NCI-H2107 treated with DMSO at 0.1 percent for 48 hours (cell line): Measurements from ENCODE around the gene PRRG4.
"Not testable (repeated sequence)": the region's sequence is repeated elsewhere in the genome, so short reads cannot be mapped to it uniquely, and the experiment has no call there.

Experiments used
- DNase-seq: peaks from one replicate; lab custom pipeline; 2025; ENCODE audit not compliant: unreplicated experiment; lab: John Stamatoyannopoulos, UW

Gene PRRG4

GRCh38 chr11:32829680-32830412, at the start of gene PRRG4:
TSS of gene PRRG4 (plus strand) at chr11:32829927. CDS start at chr11:32830530, 603 bp downstream.
- peak; percentile 16 for DNase-seq

GRCh38 chr11:32780839-32781238, 48.9 kb upstream of the PRRG4 start:
- not testable (repeated sequence) for DNase-seq

- no peak for DNase-seq
Observed at GRCh38 chr11:32781721-32782120, 48.0 kb upstream of the PRRG4 start.

GRCh38 chr11:32785262-32785661, 44.5 kb upstream of the PRRG4 start:
- DNase-seq: no peak

GRCh38 chr11:32786811-32787210, 42.9 kb upstream of the PRRG4 start:
- DNase-seq: no peak

GRCh38 chr11:32790916-32791315, 38.8 kb upstream of the PRRG4 start:
- DNase-seq: no peak

GRCh38 chr11:32792111-32792947, 37.4 kb upstream of the PRRG4 start:
- no peak for DNase-seq

- DNase-seq: peak; percentile 65
Observed at GRCh38 chr11:32792948-32793475, 36.7 kb upstream of the PRRG4 start.

- DNase-seq: no peak
Observed at GRCh38 chr11:32794439-32794838, 35.3 kb upstream of the PRRG4 start, which contains the start of gene CCDC73. TSS of gene CCDC73 (minus strand) at chr11:32794662. CDS start at chr11:32760243, 34,419 bp downstream.

- no peak for DNase-seq
Observed at GRCh38 chr11:32796425-32796824, 33.3 kb upstream of the PRRG4 start.

- DNase-seq: peak; percentile 67
Observed at GRCh38 chr11:32809313-32809712, 20.4 kb upstream of the PRRG4 start.

- no peak for DNase-seq
Observed at GRCh38 chr11:32817181-32817851, 12.4 kb upstream of the PRRG4 start.

GRCh38 chr11:32817852-32818183, 11.9 kb upstream of the PRRG4 start:
- no peak for DNase-seq

GRCh38 chr11:32819187-32819586, 10.5 kb upstream of the PRRG4 start:
- no peak for DNase-seq

- DNase-seq: no peak
Observed at GRCh38 chr11:32820497-32820896, 9.2 kb upstream of the PRRG4 start.

- DNase-seq: no peak
Observed at GRCh38 chr11:32821517-32821916, 8.2 kb upstream of the PRRG4 start.

GRCh38 chr11:32821917-32822560, 7.7 kb upstream of the PRRG4 start:
- DNase-seq: no peak

- DNase-seq: not testable (repeated sequence)
Observed at GRCh38 chr11:32823617-32824016, 6.1 kb upstream of the PRRG4 start.

- no peak for DNase-seq
Observed at GRCh38 chr11:32826113-32826512, 3.6 kb upstream of the PRRG4 start.

GRCh38 chr11:32827276-32827675, 2.5 kb upstream of the PRRG4 start:
- DNase-seq: no peak

GRCh38 chr11:32829157-32829679, 509 bp upstream of the PRRG4 start:
- DNase-seq: peak; percentile 15
